Measurements from ENCODE around the gene MPHOSPH10. TPM values are rescaled to one million over a fixed set of nuclear protein-coding genes. Genes with fewer than 3 reads are reported as not detected.

Gene MPHOSPH10
- total and polyA plus RNA-seq, 8 donors, result 11.6 to 22.5 (median 14.5) TPM

DNA sequence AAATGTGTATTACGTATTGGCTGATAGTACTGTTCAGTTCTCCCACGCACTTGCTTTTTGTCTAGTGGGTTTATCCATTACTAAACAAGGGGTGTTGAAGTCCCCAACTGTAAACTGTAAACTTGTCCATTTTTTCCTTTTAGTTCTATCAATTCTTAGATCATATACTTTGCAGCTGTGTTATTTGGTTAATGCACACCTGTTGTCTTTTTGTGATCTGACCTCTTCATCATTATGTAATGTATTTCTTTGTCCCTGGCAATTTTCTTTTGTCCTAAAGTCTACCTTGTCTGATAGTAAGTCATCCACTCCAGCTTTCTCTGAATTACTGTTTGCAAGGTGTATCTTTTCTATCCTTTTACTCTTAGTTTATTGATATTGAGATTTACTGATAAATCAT, 22.3 kb upstream of the MPHOSPH10 start:
- TF ChIP-seq, protein P1, sequence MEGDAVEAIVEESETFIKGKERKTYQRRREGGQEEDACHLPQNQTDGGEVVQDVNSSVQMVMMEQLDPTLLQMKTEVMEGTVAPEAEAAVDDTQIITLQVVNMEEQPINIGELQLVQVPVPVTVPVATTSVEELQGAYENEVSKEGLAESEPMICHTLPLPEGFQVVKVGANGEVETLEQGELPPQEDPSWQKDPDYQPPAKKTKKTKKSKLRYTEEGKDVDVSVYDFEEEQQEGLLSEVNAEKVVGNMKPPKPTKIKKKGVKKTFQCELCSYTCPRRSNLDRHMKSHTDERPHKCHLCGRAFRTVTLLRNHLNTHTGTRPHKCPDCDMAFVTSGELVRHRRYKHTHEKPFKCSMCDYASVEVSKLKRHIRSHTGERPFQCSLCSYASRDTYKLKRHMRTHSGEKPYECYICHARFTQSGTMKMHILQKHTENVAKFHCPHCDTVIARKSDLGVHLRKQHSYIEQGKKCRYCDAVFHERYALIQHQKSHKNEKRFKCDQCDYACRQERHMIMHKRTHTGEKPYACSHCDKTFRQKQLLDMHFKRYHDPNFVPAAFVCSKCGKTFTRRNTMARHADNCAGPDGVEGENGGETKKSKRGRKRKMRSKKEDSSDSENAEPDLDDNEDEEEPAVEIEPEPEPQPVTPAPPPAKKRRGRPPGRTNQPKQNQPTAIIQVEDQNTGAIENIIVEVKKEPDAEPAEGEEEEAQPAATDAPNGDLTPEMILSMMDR (IDR thresholded peaks at IDR 0.05), result no peak
- H3K27me3 ChIP-seq, result no peaks in the 10 kb centered on the region
- no peak overlapping the region for H3K27ac ChIP-seq
- no peaks in the 10 kb centered on the region for H3K4me1 ChIP-seq
- no peak for FAIRE-seq
- no peak for ATAC-seq
- H3K9me3 ChIP-seq, result no peaks in the 10 kb centered on the region
- peaks cover 0 to 24% (median 0%) of the 10 kb centered on the region in 3 donors for H3K36me3 ChIP-seq
- H3K4me3 ChIP-seq, result no peak overlapping the region
- 87 to 94% methylated on average over 2 of the region's 2 CpGs for WGBS, 2 donors
- intact Hi-C loops (cut with DNase I), result no loop called here
- no peak for DNase-seq

DNA sequence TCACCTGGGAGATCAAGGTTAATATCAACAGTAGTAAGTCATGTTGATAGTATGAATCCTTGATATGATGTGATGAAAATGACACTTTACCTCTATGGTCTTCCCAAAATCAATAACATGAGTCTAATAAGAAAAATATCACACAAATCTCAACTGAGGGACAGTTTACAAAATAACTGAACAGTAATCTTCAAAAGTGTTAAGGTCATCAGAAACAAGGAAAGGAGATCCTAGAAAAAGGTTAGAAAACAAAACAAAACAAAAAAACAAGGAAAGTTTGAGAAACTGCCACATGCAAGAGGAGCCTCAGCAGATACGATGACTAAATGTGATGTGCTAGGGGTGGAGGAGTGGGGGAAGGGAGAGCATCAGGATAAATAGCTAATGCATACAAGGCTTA, 16.6 kb upstream of the MPHOSPH10 start:
- TF ChIP-seq, protein P1 (IDR thresholded peaks at IDR 0.05), result no peak
- Histone ChIP-seq H3K36me3 (peaks cover 0 to 35% (median 0%) of the 10 kb centered on the region in 3 donors), H3K9me3 (no peaks in the 10 kb centered on the region), H3K4me3 (no peak overlapping the region), H3K27ac (no peak overlapping the region), H3K4me1 (no peaks in the 10 kb centered on the region), H3K27me3 (no peaks in the 10 kb centered on the region)
- intact Hi-C loops (cut with DNase I), result no loop called here
- 98 to 100% methylated on average over 1 of the region's 1 CpG for WGBS, 2 donors
- ATAC-seq (no peak), DNase-seq (no peak), FAIRE-seq (no peak)

DNA sequence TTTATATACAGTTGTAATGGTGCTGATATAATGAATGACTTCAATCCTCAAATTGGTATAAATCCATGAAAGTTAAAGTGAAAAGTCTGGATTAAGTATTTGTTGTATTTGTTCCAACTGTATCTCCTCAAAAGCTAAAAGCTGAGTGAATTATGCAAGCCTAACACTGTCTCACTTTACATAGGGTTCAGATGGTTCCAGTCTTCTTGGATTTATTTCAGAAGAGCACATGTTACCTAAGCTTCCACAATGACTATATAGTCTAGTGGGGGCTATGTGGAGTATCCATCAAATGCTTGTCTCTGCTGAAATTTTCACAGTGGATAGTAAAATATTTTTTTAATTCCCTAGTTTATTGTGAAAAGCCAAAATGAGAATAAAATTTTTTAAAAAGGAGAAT, 13.4 kb upstream of the MPHOSPH10 start:
- no peak overlapping the region for H3K4me3 ChIP-seq
- DNase-seq (no peak), ATAC-seq (no peak), FAIRE-seq (no peak)
- H3K27ac ChIP-seq, result no peak overlapping the region
- H3K36me3 ChIP-seq, result peaks cover 0 to 27% (median 0%) of the 10 kb centered on the region in 3 donors
- TF ChIP-seq, protein P1 (IDR thresholded peaks at IDR 0.05), result no peak
- no peaks in the 10 kb centered on the region for H3K4me1 ChIP-seq
- no peaks in the 10 kb centered on the region for H3K27me3 ChIP-seq
- intact Hi-C loops (cut with DNase I), result no loop called here
- no peaks in the 10 kb centered on the region for H3K9me3 ChIP-seq

DNA sequence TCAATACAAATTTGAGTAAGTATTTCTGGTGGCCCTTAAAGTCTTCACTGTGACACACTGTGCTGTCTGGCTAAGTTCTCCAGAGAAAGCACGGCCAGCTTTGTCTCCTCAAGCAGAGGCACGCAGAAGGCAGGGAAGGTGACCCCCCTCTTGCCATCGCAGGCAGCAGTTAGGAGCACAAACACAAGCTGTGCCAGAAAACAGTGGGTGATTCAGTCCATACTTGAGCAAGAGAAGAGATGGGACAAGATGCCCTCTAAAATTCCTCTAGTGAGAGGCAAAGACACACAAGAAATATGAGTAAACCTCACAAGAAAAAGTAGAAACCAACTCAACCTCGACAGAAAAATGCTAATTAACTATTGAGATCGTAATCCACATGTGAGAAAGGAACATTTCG, 10.2 kb upstream of the MPHOSPH10 start:
- Histone ChIP-seq H3K9me3 (no peaks in the 10 kb centered on the region), H3K27me3 (no peaks in the 10 kb centered on the region), H3K4me1 (peaks cover 0 to 4% (median 0%) of the 10 kb centered on the region in 3 donors), H3K36me3 (peaks cover 0 to 13% (median 0%) of the 10 kb centered on the region in 3 donors), H3K4me3 (no peak overlapping the region), H3K27ac (no peak overlapping the region)
- FAIRE-seq, result no peak
- ATAC-seq, result no peak
- intact Hi-C loops (cut with DNase I), result no loop called here
- TF ChIP-seq, protein P1 (IDR thresholded peaks at IDR 0.05), result no peak
- WGBS, 2 donors, result 69 to 72% methylated on average over 6 of the region's 6 CpGs
- DNase-seq, result no peak

DNA sequence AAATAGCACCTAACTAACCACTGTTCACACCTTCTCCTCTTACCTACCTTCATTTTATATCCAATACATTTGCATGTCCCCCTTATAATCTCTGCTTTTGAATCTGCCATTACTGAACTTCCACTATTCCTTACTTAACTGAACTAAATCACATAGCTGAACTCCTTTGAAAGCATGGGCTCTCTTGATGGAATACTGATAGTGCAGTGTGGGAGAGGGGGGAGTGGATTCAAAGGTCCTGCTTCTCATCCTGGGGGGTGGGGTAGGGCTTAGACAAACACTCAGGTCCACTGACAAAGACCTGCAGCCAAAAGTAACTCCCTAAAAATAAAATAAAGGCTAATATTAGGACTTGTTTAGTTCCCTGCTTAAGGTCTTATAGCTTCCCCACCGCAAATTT, 9.0 kb upstream of the MPHOSPH10 start:
- intact Hi-C loops (cut with DNase I), result no loop called here
- Histone ChIP-seq H3K27ac (no peak overlapping the region), H3K4me1 (peaks cover 0 to 4% (median 0%) of the 10 kb centered on the region in 3 donors), H3K36me3 (peaks cover 0 to 13% (median 0%) of the 10 kb centered on the region in 3 donors), H3K4me3 (no peak overlapping the region), H3K27me3 (no peaks in the 10 kb centered on the region), H3K9me3 (no peaks in the 10 kb centered on the region)
- TF ChIP-seq, protein P1 (IDR thresholded peaks at IDR 0.05), result no peak
- FAIRE-seq, result no peak
- 94 to 100% methylated on average over 1 of the region's 1 CpG for WGBS, 2 donors
- DNase-seq, result no peak
- no peak for ATAC-seq
